ENCODE data around the gene ST6GAL2. TPM values are rescaled to one million over a fixed set of nuclear protein-coding genes. Genes with fewer than 3 reads are reported as not detected.

ST6GAL2 gene
- total RNA-seq, 2 donors from 2014 or later, result 0.52 TPM; not detected in 1

GRCh38 chr2:106919012-106919411 lies 33.0 kb upstream of the ST6GAL2 start:
- no peak overlapping the region for H3K27ac ChIP-seq
- intact Hi-C loops (cut with DNase I), result no loop called here
- WGBS, 2 donors, result 52 to 58% methylated on average over 1 of the region's 1 CpG
- no peak for TF ChIP-seq CTCF (IDR thresholded peaks at IDR 0.05)
- no peak for TF ChIP-seq POLR2A (IDR thresholded peaks at IDR 0.05)
- H3K36me3 ChIP-seq (replicated peaks in 1 of 2; ENCODE audit: insufficient read depth in 1 of 2, low read depth in 2 of 2), result no peaks in the 10 kb centered on the region
- no peak for DNase-seq
- no peak for ATAC-seq
- H3K27me3 ChIP-seq, result no peaks in the 10 kb centered on the region
- no peaks in the 10 kb centered on the region for H3K4me1 ChIP-seq
- no peak overlapping the region for H3K4me3 ChIP-seq
- no peaks in the 10 kb centered on the region for H3K9me3 ChIP-seq

DNA sequence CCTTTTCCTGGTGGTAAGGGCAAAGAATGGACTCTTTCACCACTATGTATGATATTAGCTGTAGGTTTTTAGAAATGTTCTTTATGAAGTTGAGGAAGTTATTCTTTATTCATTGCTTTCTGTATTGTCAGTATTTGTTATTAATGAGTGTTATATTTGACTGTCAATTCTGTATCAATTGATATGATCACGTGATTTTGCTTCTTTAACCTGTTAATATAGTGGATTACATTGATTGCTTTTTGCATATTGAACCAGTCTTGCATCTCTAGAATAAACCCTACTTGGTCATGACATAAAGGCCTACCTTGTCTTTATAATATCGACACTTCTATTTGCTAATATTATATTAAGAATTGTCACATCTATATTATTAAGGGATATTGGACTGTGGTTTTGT lies 18.3 kb upstream of the ST6GAL2 start:
- intact Hi-C loops (cut with DNase I), result no loop called here
- no peak for TF ChIP-seq CTCF (IDR thresholded peaks at IDR 0.05)
- TF ChIP-seq POLR2A (IDR thresholded peaks at IDR 0.05), result no peak
- no peaks in the 10 kb centered on the region for H3K4me1 ChIP-seq
- H3K4me3 ChIP-seq, result no peak overlapping the region
- ATAC-seq, result no peak
- H3K36me3 ChIP-seq (replicated peaks in 1 of 2; ENCODE audit: insufficient read depth in 1 of 2, low read depth in 2 of 2), result no peaks in the 10 kb centered on the region
- no peaks in the 10 kb centered on the region for H3K27me3 ChIP-seq
- H3K9me3 ChIP-seq, result no peaks in the 10 kb centered on the region
- DNase-seq, result no peak
- WGBS, 2 donors, result 73 to 75% methylated on average over 2 of the region's 2 CpGs
- no peak overlapping the region for H3K27ac ChIP-seq

- no peak for DNase-seq
- Histone ChIP-seq H3K4me1 (no peaks in the 10 kb centered on the region), H3K27ac (no peak overlapping the region), H3K4me3 (no peak overlapping the region), H3K36me3 (replicated peaks in 1 of 2; ENCODE audit: insufficient read depth in 1 of 2, low read depth in 2 of 2) (no peaks in the 10 kb centered on the region), H3K9me3 (no peaks in the 10 kb centered on the region), H3K27me3 (no peaks in the 10 kb centered on the region)
- intact Hi-C loops (cut with DNase I), result no loop called here
- TF ChIP-seq CTCF (IDR thresholded peaks at IDR 0.05), result no peak
- no peak for TF ChIP-seq POLR2A (IDR thresholded peaks at IDR 0.05)
- ATAC-seq, result no peak
- 58 to 68% methylated on average over 7 of the region's 7 CpGs for WGBS, 2 donors
Observed at GRCh38 chr2:106899786-106900530, 14.0 kb upstream of the ST6GAL2 start.

GRCh38 chr2:106894545-106894944 lies 8.6 kb upstream of the ST6GAL2 start:
- Histone ChIP-seq H3K27ac (no peak overlapping the region), H3K4me1 (no peaks in the 10 kb centered on the region), H3K4me3 (no peak overlapping the region), H3K27me3 (no peaks in the 10 kb centered on the region), H3K36me3 (replicated peaks in 1 of 2; ENCODE audit: insufficient read depth in 1 of 2, low read depth in 2 of 2) (no peaks in the 10 kb centered on the region), H3K9me3 (no peaks in the 10 kb centered on the region)
- no peak for DNase-seq
- WGBS, 2 donors, result 68 to 72% methylated on average over 6 to 7 of the region's 7 CpGs
- TF ChIP-seq CTCF (IDR thresholded peaks at IDR 0.05) (no peak), POLR2A (IDR thresholded peaks at IDR 0.05) (no peak)
- no peak for ATAC-seq
- intact Hi-C loops (cut with DNase I), result no loop called here

DNA sequence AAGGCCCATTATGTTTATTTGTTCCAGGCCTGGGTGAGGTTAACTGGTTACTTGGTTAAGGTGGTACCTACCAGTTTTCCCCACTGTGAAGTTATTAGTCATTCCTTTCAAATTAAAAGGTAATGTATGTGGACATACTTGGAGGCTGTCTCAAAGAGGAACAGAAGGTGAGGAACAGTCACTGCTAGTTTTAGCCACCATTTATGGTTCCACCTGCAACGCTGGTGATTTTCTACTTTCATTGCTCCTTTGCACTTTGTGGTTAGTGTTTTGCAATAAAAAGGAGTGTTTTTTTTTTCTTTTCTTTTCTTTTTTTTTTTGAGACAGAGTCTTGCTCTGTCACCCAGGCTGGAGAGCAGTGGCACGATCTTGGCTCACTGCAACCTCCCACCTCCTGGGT lies 6.1 kb upstream of the ST6GAL2 start:
- Histone ChIP-seq H3K4me1 (peaks cover 5% of the 10 kb centered on the region), H3K27ac (no peak overlapping the region), H3K27me3 (no peaks in the 10 kb centered on the region), H3K9me3 (no peaks in the 10 kb centered on the region), H3K36me3 (replicated peaks in 1 of 2; ENCODE audit: insufficient read depth in 1 of 2, low read depth in 2 of 2) (no peaks in the 10 kb centered on the region), H3K4me3 (no peak overlapping the region)
- no peak for ATAC-seq
- 69 to 88% methylated on average over 2 of the region's 2 CpGs for WGBS, 2 donors
- DNase-seq, result no peak
- intact Hi-C loops (cut with DNase I), result no loop called here
- TF ChIP-seq CTCF (IDR thresholded peaks at IDR 0.05) (no peak), POLR2A (IDR thresholded peaks at IDR 0.05) (no peak)

Measured in body of pancreas (tissue), 4 donors.